Panc1 (cell line): Measurements from ENCODE around the gene MS4A15. TPM values are rescaled to one million over a fixed set of nuclear protein-coding genes. Genes with fewer than 3 reads are reported as not detected.

ENCODE experiments used
- ATAC-seq: fragments of 200-7000 bp; cut with Tn5 transposase; 2 replicates; pipeline ENCODE4 v1.9.1; 2020; ENCODE audit warnings: mild to moderate bottlenecking, moderate library complexity
- BruUV-seq: library from RNA; stranded (reverse); fragments of 400-500 nt; replicated peaks from 2 replicates; lab custom pipeline; 2021; lab: Mats Ljungman, UMichigan
- CTCF ChIA-PET: fragments of 300-600 bp; sonication (Branson Sonifier 250); formaldehyde crosslinking; loops from one replicate; lab custom pipeline; 2022; ENCODE audit warnings: antibody characterized with exemption; lab: Charles Lee
- POLR2A ChIA-PET: fragments of 300-600 bp; sonication (Branson Sonifier 250); formaldehyde crosslinking; loops from one replicate; lab custom pipeline; 2022; ENCODE audit warnings: antibody characterized with exemption; lab: Charles Lee
- DNase-seq: peaks from one replicate; pipeline ENCODE4 v3.0.0-alpha.2; 2010; ENCODE audit warnings: low read depth, low spot score
- H3K27ac ChIP-seq: 2 replicates; pipeline ENCODE4 v1.5.1; 2011; ENCODE audit warnings: mild to moderate bottlenecking, low read length, inconsistent platforms
- H3K27me3 ChIP-seq: fragments of 200-500 bp; sonication (Bioruptor generic); 2 replicates; pipeline ENCODE4 v1.6.0; 2014; ENCODE audit warnings: low read length, inconsistent platforms; ENCODE audit not compliant: control insufficient read depth, insufficient read depth
- H3K36me3 ChIP-seq: fragments of 200-500 bp; sonication (Bioruptor generic); 2 replicates; pipeline ENCODE4 v1.5.1; 2014; ENCODE audit warnings: inconsistent platforms, mild to moderate bottlenecking, low read length, moderate library complexity; ENCODE audit not compliant: control insufficient read depth, insufficient read depth
- H3K4me1 ChIP-seq: 2 replicates; pipeline ENCODE4 v1.5.1; 2011; ENCODE audit warnings: inconsistent platforms, mild to moderate bottlenecking, low read length, moderate library complexity; ENCODE audit not compliant: control insufficient read depth, insufficient read depth
- H3K4me3 ChIP-seq, 2 experiments: 2 replicates each; pipeline ENCODE4 v1.5.1; 2011 to 2012; ENCODE audit warnings: low read depth in 2 of 2, low read length in 2 of 2, mild to moderate bottlenecking in 2 of 2, inconsistent platforms in 1 of 2, moderate library complexity in 1 of 2
- H3K9me3 ChIP-seq: fragments of 200-500 bp; sonication (Bioruptor generic); 2 replicates; pipeline ENCODE4 v1.5.1; 2014; ENCODE audit warnings: low read depth, mild to moderate bottlenecking, inconsistent platforms, low read length, moderate library complexity; ENCODE audit not compliant: control insufficient read depth, insufficient read depth
- CTCF ChIP-seq: fragments of 450-650 bp; IDR thresholded peaks from 2 replicates; pipeline ENCODE4 v1.5.1; 2017; ENCODE audit warnings: mild to moderate bottlenecking
- POLR2AphosphoS5 ChIP-seq: IDR thresholded peaks from 2 replicates; pipeline ENCODE4 v1.6.1; 2012; ENCODE audit warnings: mild to moderate bottlenecking, low read depth, low read length, moderate library complexity
- REST ChIP-seq, 2 experiments: IDR thresholded peaks; 2 replicates each; pipeline ENCODE4 v1.6.1; 2011 to 2012; ENCODE audit warnings: low read depth in 2 of 2, control low read depth in 1 of 2, low read length in 1 of 2, mild to moderate bottlenecking in 1 of 2, moderate library complexity in 1 of 2; ENCODE audit not compliant: insufficient read depth in 1 of 2
- SIN3A ChIP-seq: IDR thresholded peaks from 2 replicates; pipeline ENCODE4 v1.6.1; 2012; ENCODE audit warnings: low read depth, mild to moderate bottlenecking, low read length, moderate library complexity, borderline replicate concordance; ENCODE audit not compliant: insufficient read depth
- TCF7L2 ChIP-seq: IDR thresholded peaks from 2 replicates; pipeline ENCODE4 v1.6.1; 2011; ENCODE audit warnings: mild to moderate bottlenecking, low read depth, low read length, inconsistent platforms
- in situ Hi-C: cut with HindIII; loops from 2 replicates; pipeline ENCODE4 v1.10.0; 2016; ENCODE audit warnings: low sequenced_read_pairs, low pct_unique_long_range_greater_than_20kb
- intact Hi-C: fragments of 100-400 bp; cut with micrococcal nuclease; formaldehyde crosslinking; loops from one replicate; pipeline ENCODE4 v1.10.0; 2022; ENCODE audit not compliant: unreplicated experiment
- total RNA-seq: library from RNA; stranded (reverse); gene quantifications from one replicate; pipeline ENCODE4 v1.2.1, GENCODE V29; 2021; ENCODE audit not compliant: unreplicated experiment

Gene MS4A15
- total RNA-seq, 1 experiment from 2014 or later: not detected

GRCh38 chr11:60810151-60810550, 53.5 kb downstream of the MS4A15 start:
- intact Hi-C loops: no loop called here
- ATAC-seq (no peak), DNase-seq (no peak)
- Histone ChIP-seq H3K27me3 (no peaks in the 10 kb centered on the region), H3K4me3 (no peak overlapping the region), H3K27ac (no peak overlapping the region), H3K9me3 (no peaks in the 10 kb centered on the region), H3K4me1 (no peaks in the 10 kb centered on the region), H3K36me3 (no peaks in the 10 kb centered on the region)
- no TSS peak for BruUV-seq
- POLR2A ChIA-PET: no interaction called here
- in situ Hi-C loops: no loop called here
- CTCF ChIA-PET: no interaction called here
- no peak for TF ChIP-seq SIN3A
- no peak for TF ChIP-seq REST (IDR thresholded peaks at IDR 0.05; ENCODE audit: insufficient read depth in 1 of 2, low read depth in 2 of 2, low read length in 1 of 2)
- no peak for TF ChIP-seq POLR2AphosphoS5
- no peak for TF ChIP-seq CTCF
- TF ChIP-seq TCF7L2: no peak

- CTCF ChIA-PET: no interaction called here
- in situ Hi-C loops: no loop called here
Observed at GRCh38 chr11:60810569-60810968, 53.9 kb downstream of the MS4A15 start.

More at GRCh38 chr11:60810569-60810968, 53.9 kb downstream of the MS4A15 start:
- DNase-seq (no peak), ATAC-seq (no peak)
- intact Hi-C loops: no loop called here
- POLR2A ChIA-PET: no interaction called here
- BruUV-seq: no TSS peak
- H3K27ac ChIP-seq: no peak overlapping the region
- no peaks in the 10 kb centered on the region for H3K36me3 ChIP-seq
- TF ChIP-seq CTCF (no peak), REST (IDR thresholded peaks at IDR 0.05; ENCODE audit: insufficient read depth in 1 of 2, low read depth in 2 of 2, low read length in 1 of 2) (no peak), TCF7L2 (no peak), POLR2AphosphoS5 (no peak)
- H3K4me3 ChIP-seq: no peak overlapping the region
- H3K4me1 ChIP-seq: no peaks in the 10 kb centered on the region
- no peaks in the 10 kb centered on the region for H3K27me3 ChIP-seq
- H3K9me3 ChIP-seq: no peaks in the 10 kb centered on the region
